Colon (tissue), 2 donors: ENCODE results near the gene LBP.
"Not testable (repeated sequence)": the region's sequence is repeated elsewhere in the genome, so short reads cannot be mapped to it uniquely, and the experiment has no call there.

Experiments used
- FAIRE-seq: peaks from 2 replicates; lab custom pipeline; 2012; peaks lifted over from hg19 to GRCh38; lab: Jason Lieb, UNC
- donor health status: control.
- donor health status: control.

LBP gene

GRCh38 chr20:38321959-38322598 lies 24.2 kb upstream of the LBP start:
- no peak for FAIRE-seq

GRCh38 chr20:38324159-38324558 lies 22.1 kb upstream of the LBP start:
- FAIRE-seq: no peak

- no peak for FAIRE-seq
Measured at GRCh38 chr20:38325167-38325566, 21.1 kb upstream of the LBP start.

- no peak for FAIRE-seq
Measured at GRCh38 chr20:38325905-38326304, 20.4 kb upstream of the LBP start.

- FAIRE-seq: no peak
Measured at GRCh38 chr20:38326309-38326708, 20.0 kb upstream of the LBP start.

GRCh38 chr20:38330638-38331037 lies 15.6 kb upstream of the LBP start:
- no peak for FAIRE-seq

GRCh38 chr20:38331245-38331644 lies 15.0 kb upstream of the LBP start:
- no peak for FAIRE-seq

- FAIRE-seq: no peak
Measured at GRCh38 chr20:38331814-38332213, 14.5 kb upstream of the LBP start.

- FAIRE-seq: no peak
Measured at GRCh38 chr20:38334016-38334415, 12.3 kb upstream of the LBP start.

GRCh38 chr20:38336726-38337125 lies 9.6 kb upstream of the LBP start:
- no peak for FAIRE-seq

- FAIRE-seq: no peak
Measured at GRCh38 chr20:38337561-38338140, 8.6 kb upstream of the LBP start.

GRCh38 chr20:38338849-38339520 lies 7.3 kb upstream of the LBP start:
- no peak for FAIRE-seq

- FAIRE-seq: not testable (repeated sequence)
Measured at GRCh38 chr20:38339521-38339896, 6.8 kb upstream of the LBP start.

- no peak for FAIRE-seq
Measured at GRCh38 chr20:38339997-38340396, 6.3 kb upstream of the LBP start.

- no peak for FAIRE-seq
Measured at GRCh38 chr20:38340693-38341092, 5.6 kb upstream of the LBP start.

- FAIRE-seq: no peak
Measured at GRCh38 chr20:38342216-38342615, 4.1 kb upstream of the LBP start.

GRCh38 chr20:38342713-38343310 lies 3.5 kb upstream of the LBP start:
- FAIRE-seq: no peak

- FAIRE-seq: no peak
Measured at GRCh38 chr20:38343311-38344106, 2.8 kb upstream of the LBP start.

GRCh38 chr20:38344107-38344701 lies 2.1 kb upstream of the LBP start:
- no peak for FAIRE-seq

- FAIRE-seq: no peak
Measured at GRCh38 chr20:38345643-38346042, 639 bp upstream of the LBP start.

- FAIRE-seq: no peak
Measured at GRCh38 chr20:38346741-38347140, 459 bp downstream of the LBP start.

- FAIRE-seq: no peak
Measured at GRCh38 chr20:38349856-38350255, 3.6 kb downstream of the LBP start.
